SU-DHL-6 (cell line): ENCODE measurements around the gene DGKB.

Experiments used
- CTCF ChIP-seq: fragments of 200-600 bp; sonication (generic); IDR thresholded peaks from one replicate; pipeline ENCODE4 v1.5.1; 2017; ENCODE audit warnings: antibody characterized with exemption, mild to moderate bottlenecking, low read length, moderate library complexity; ENCODE audit not compliant: insufficient read depth, poor library complexity, severe bottlenecking
- EZH2phosphoT487 ChIP-seq: fragments of 200-600 bp; sonication (generic), shearing (Covaris generic); conservative IDR thresholded peaks from 2 replicates; pipeline ENCODE4 v1.6.1; 2018; ENCODE audit warnings: mild to moderate bottlenecking, antibody characterized with exemption, low read length, moderate library complexity, mixed read lengths

GRCh38 chr7:14195079-14195478 lies 707.5 kb downstream of the DGKB start:
- TF ChIP-seq CTCF (no peak), EZH2phosphoT487 (no peak)
